NK-92 (cell line): Measurements from ENCODE around the gene COA3.

ENCODE experiments used
- DNase-seq: peaks from one replicate; lab custom pipeline; 2025; ENCODE audit not compliant: unreplicated experiment; lab: John Stamatoyannopoulos, UW

Gene COA3, protein sequence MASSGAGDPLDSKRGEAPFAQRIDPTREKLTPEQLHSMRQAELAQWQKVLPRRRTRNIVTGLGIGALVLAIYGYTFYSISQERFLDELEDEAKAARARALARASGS

DNA sequence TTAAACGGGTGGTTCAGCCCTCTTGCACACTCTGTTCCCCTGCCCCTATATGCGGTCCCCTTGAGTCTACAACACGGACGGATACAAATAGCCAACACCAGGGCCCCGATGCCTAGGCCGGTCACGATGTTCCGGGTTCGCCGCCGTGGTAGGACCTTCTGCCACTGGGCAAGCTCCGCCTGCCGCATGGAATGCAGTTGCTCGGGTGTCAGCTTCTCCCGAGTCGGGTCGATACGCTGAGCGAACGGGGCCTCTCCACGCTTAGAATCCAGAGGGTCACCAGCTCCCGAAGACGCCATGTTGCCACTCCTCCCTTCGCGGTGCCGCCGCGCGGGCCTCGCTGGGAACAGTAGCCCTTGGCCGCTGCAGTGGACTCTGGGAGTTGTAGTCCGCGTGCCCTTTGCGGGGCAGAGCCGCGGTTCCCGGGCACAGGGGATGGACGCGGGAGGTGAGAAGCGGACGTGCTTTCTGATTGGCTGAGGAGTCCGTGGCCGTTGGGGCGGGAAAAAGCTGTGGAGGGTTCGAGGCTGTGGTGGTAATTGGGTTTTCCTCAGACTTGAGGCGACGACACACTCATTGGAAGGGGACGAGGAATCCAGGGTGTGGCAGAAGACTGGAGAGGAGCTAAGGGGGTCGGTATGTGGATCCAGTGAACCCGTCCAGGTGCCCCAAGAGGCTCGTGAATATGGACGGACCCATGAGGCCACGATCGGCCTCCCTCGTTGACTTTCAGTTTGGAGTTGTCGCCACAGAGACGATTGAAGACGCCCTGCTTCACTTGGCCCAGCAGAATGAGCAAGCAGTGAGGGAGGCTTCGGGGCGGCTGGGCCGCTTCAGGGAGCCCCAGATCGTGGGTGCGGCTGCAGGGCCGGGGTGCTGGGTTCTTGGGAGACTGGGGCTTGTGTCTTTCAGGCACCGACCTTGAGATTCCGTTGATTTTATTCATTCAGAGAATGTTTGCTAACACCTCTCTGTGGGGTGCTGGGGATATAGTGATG is at the start of gene COA3, which contains the start of gene CNTD1:
TSS of gene COA3 (minus strand) at position 322 of the 998 bp plus-strand sequence. CDS start at position 299, 23 bp downstream.
TSS of gene CNTD1 (plus strand) at position 479 of the 998 bp plus-strand sequence. CDS start at position 686, 207 bp downstream.
- DNase-seq = no peak

DNA sequence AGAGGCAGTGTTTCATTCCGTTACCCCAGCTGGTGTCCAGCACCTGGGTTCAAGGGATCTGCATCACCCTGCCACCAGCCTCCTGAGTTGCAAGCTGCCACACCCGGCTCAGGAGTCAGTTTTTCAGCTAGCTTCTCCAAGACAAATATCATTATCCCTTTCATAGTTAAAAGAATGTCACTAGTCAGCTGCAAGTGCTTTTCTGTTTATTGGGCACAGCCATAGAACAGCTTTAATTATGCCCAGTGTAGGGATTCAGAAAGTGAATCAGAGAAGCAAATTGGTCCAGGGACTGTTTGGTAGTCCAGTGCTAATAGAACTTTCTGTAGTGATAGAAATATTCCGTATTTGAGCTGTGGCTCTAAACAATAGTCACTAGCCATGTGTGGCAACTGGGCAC is 49.6 kb upstream of the COA3 start:
- no peak for DNase-seq

DNA sequence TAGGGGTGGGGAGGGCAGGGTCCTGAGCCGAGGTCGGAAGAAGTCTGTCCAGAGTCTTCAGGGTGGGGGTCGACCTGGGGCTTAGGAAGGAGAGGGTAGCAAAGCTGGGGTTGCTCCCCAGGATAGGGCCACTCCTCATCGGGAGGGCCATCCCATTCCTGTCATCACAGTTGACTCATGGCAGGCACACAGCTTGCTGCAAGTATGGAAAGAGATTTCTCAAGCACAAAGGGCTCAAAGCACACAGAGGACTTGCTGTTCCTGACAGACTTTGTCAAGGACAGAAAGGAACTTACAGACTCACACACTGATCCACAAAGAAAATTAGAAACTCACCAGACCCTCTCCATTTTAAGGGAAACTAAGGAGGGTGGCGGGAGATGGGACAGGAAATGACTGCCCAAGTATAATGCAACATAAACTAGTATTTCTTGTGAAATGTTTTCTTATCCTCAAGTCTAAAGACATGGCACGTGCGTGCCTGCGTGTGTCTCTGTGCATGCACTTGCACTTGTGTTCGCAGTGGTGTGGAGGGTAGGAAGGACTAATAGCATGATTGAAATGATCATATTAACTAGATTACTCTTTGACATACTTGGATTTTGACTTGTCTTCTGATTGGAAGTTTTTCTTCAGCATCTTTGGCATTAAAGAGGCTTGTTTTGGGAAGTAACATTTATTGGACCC is 48.2 kb upstream of the COA3 start:
- no peak for DNase-seq

DNA sequence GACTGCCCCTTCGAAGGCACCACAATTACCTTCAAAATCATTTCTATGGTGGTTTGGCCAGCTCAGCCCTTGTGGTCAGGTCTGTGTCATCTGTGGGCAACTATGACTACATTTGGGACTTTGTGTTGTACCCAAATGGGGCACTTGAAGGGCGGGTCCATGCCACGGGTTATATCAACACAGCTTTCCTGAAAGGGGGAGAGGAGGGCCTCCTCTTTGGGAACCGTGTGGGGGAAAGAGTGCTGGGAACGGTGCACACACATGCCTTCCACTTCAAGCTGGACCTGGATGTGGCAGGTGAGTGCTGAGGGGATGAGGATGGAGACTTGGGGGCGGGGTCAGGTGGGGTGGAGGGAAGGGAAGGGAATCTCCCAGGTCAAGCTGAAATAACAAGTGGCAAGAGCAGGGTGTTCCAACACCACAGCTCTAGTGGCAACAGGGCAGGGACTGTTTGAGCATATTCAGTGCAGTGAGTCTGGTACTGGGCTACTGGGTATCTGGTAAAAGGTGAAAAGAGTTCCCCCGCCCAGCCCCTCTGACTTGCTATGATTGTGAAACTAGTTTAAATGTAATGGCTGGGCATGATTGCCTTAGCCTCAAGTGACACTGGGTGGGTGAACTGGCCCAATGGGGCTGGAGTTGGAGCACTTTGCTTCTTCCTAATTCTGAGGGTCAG is 47.6 kb upstream of the COA3 start:
- no peak for DNase-seq

DNA sequence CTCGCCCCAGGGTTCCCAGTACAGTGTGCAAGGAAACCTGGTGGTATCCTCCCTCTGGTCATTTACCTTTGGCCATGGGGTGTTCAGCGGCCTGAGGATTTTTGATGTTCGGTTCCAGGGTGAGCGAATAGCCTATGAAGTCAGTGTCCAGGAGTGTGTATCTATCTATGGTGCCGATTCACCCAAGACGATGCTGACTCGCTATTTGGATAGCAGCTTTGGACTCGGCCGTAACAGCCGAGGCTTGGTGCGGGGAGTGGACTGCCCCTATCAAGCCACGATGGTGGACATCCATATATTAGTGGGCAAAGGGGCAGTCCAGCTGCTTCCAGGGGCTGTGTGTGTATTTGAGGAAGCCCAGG is 47.0 kb upstream of the COA3 start:
- DNase-seq = no peak

- DNase-seq = no peak
These were observed 46.5 kb upstream of the COA3 start for GRCh38 chr17:42844761-42845555.

GRCh38 chr17:42844271-42844670 is 45.8 kb upstream of the COA3 start, which contains the start of gene AOC2:
TSS of gene AOC2 (plus strand) at chr17:42844580. CDS start at chr17:42844627, 47 bp downstream.
- no peak for DNase-seq

- no peak for DNase-seq
These were observed 44.9 kb upstream of the COA3 start for GRCh38 chr17:42843358-42843934.

- DNase-seq = no peak
These were observed 43.6 kb upstream of the COA3 start for GRCh38 chr17:42841975-42842685.

DNA sequence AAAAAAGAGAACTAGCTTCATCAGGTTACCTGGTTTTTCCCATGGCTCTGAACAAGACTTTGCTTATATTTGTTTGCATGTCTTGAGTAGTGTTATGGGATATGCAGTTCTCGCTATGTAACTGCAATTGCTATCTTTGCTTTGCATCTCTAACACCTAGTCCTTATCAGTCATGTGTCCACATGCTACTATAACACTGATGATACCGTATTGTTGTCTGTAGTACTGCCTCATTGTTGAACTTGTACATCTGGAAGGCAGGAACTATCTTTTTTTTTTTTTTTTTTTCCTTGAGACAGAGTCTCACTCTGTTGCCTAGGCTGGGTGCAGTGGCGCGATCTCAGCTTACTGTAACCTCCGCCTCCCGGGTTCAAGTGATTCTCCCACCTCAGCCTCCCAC is 37.2 kb upstream of the COA3 start:
- DNase-seq = no peak

DNA sequence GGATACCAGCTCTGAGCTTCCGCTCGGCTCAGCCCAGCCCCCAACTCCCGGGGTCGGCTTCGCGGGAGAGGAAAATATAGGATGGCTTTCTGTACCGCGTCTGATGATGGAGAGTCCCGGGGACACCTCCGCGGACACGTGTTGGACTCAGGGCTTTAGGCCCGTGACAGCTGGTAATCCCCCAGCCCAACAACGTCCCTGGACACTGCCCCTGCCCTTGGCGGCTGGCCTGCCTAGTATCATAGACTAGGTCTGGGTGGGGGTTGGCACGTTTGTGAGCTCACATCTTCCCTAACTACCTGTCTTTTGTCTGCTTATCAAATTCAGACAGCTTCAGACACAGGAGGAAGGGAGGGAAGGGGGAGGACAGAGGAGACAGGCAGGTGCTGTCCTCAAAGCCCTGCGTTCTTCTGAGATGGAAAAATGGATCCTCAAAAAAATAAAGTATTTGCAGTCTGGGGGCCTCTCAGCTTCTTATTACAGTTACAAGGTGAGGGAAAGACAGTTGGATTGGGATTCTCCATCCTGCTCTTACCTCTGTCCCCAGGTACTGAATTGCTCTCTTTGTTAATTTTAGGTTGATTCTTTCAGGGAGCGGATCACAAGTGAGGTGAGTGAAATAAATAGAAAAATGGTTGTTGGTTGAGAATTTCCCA is 35.4 kb upstream of the COA3 start:
- no peak for DNase-seq

DNA sequence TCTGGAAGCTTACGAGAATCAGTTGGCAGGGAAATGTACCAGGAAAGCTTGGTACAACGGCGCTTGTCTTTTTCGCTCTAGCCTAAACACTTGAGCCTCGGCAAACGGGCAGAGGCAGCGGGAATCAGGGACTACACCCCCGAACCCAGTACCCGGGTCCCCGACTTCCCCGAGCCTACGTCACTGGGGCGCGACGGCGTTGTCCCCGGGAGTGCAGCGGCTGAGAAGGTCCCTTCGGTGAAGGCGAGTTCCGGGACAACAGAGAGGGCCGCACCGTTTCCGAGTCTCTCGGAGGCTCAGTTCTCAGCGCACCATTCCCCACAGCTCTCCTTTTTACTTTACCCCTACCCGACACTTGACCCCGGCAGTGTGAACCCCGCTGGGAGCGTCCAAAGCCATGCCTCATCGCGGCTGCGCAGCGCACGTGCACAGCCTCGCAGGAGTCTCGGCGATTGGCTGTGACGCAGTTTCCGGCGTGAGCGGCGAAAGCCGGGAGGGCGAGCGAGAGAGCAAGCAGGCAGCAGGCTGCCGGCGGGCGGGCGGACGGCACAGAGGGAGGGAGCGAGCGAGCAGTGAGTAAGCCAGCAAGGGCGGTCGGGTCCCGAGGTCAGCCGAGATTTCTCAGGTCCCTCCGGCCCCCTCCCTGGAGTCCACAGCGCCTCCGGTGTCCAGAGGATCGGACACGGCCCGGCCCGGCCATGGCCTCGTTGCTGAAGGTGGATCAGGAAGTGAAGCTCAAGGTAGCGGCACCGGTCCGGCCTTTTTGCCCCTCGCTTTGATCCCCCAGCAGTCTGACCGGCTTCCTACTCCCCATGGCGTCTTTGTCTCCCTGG is 34.6 kb upstream of the COA3 start, which contains the start of gene PSME3:
TSS of gene PSME3 (plus strand) at position 464 of the 833 bp plus-strand sequence. CDS start at position 699, 235 bp downstream.
- peak; percentile 58 for DNase-seq

DNA sequence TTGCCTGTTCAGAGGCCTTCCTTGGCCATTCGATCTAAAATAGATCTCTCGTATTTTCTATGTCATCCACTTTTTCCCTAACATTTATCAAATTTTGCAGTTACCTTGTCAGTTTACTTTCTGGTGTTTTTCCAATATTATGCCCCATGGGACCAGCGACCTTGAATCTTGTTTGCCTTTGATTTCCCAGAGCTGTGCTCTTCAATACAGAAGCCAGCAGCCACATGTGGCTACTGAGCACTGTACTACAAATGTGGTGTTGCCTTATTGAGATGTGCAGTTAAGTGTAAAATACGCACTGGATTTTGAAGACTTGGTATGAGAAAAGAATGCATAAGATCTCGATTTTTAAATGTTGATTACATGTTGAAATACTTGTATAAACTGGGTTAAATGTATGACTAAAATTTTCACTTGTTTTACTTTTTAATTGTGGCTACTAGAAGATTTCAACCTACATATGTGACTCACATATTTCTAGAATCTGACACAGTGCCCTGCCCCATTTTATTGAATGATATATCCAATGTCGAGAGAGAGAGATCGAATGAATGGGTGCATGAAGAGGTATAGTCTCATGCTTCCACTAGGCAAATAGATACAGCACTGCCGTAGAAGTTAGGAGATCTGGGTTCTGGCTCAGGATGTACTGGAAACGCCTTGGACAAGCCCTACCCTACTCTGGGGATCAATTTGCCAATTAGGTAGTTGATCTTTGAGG is 33.9 kb upstream of the COA3 start:
- DNase-seq = no peak

- no peak for DNase-seq
These were observed 32.5 kb upstream of the COA3 start for GRCh38 chr17:42830971-42831370.

GRCh38 chr17:42827472-42827871 is 29.0 kb upstream of the COA3 start:
- DNase-seq = no peak

DNA sequence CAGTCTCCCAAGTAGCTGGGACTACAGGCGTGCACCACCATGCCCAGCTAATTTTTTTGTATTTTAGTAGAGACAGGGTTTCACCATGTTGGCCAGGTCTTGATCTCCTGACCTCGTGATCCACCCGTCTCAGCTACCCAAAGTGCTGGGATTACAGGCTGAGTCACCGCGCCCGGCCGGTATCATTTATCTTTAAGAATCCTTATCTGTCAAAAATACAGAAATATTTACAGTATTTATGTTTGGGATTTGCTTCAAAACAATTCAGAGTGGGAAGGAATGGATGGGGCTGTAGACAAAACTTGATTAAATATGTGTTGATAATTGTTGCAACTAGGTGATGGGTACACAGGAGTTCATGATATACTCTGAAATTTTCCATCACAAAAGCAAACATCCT is 22.7 kb upstream of the COA3 start:
- DNase-seq = no peak

DNA sequence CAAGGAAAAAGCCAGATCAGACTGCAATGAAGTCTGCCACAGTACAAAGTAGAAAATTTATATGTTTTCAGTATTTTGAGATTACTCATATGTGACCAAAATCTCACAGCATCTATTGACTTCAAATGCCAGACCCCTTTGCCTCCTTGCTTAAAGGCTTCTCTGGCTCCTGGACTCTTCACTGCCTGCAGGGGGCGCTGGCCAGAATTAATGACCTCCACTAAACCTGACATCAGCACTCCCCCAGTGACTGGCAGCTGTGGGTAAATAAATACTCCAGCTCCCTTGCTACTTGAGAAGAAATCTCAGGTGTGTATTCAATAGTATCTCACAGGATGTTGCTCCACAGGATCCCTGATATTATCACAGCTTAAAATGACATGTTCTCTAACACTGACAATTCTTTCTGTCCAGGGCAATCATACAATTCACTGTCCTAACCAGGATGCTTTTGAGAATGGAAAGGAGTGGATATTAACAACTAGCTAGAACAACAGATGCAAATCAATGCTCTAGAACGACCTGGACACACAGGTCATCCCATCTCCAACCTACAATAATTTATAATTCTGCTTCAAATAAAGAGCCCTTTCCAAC is 21.5 kb upstream of the COA3 start:
- DNase-seq = no peak
